Endothelial cell of umbilical vein (primary cell): ENCODE measurements around the gene MYEOV.

Source experiments
- FOS ChIP-seq: IDR thresholded peaks from 2 replicates; pipeline ENCODE4 v1.6.1; 2011; ENCODE audit warnings: mild to moderate bottlenecking, low read length, moderate library complexity, borderline replicate concordance; ENCODE audit not compliant: insufficient read depth
- GATA2 ChIP-seq: IDR thresholded peaks from 2 replicates; pipeline ENCODE4 v1.7.0; 2011; ENCODE audit warnings: low read depth, mild to moderate bottlenecking, moderate library complexity, mixed read lengths, low read length; ENCODE audit not compliant: insufficient read length, insufficient read depth
- JUN ChIP-seq: IDR thresholded peaks from 2 replicates; pipeline ENCODE4 v1.6.1; 2011; ENCODE audit warnings: borderline replicate concordance, low read depth; ENCODE audit not compliant: insufficient read length, insufficient read depth
- TF ChIP-seq, protein P1 (sequence below), 2 donors: IDR thresholded peaks; 1 replicate in 1 of 2; 2 replicates in 1 of 2; pipeline ENCODE4 v1.5.1; 2011; ENCODE audit warnings: low read length in 2 of 2, mild to moderate bottlenecking in 2 of 2, moderate library complexity in 2 of 2, control low read depth in 1 of 2, inconsistent platforms in 1 of 2, low read depth in 1 of 2; ENCODE audit not compliant: insufficient read depth in 1 of 2; ENCODE audit errors: extremely low read depth in 1 of 2

DNA sequence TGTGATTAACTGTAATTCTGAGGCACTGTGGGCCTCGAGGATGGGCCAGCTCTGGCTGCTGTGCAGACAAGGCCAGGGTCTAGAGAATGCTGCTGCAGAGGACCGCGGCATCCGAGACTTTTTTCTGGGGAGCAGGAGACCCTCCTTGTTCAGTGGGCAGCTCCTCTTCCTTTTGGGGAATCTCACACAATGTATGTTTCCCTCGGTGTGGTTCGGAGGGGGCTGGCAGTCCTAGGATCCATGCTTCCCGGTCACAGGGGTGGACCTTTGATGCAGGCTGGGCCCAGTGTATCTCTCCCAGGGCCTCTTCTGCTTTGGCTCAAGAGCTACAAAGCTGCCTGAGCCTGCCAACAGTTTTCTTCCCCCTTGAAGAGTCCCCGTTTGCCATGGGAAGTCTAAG is 31.5 kb downstream of the MYEOV start:
- TF ChIP-seq, protein P1, sequence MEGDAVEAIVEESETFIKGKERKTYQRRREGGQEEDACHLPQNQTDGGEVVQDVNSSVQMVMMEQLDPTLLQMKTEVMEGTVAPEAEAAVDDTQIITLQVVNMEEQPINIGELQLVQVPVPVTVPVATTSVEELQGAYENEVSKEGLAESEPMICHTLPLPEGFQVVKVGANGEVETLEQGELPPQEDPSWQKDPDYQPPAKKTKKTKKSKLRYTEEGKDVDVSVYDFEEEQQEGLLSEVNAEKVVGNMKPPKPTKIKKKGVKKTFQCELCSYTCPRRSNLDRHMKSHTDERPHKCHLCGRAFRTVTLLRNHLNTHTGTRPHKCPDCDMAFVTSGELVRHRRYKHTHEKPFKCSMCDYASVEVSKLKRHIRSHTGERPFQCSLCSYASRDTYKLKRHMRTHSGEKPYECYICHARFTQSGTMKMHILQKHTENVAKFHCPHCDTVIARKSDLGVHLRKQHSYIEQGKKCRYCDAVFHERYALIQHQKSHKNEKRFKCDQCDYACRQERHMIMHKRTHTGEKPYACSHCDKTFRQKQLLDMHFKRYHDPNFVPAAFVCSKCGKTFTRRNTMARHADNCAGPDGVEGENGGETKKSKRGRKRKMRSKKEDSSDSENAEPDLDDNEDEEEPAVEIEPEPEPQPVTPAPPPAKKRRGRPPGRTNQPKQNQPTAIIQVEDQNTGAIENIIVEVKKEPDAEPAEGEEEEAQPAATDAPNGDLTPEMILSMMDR (IDR thresholded peaks at IDR 0.05; ENCODE audit: extremely low read depth in 1 of 2, insufficient read depth in 1 of 2, low read depth in 1 of 2, low read length in 2 of 2): no peak
- TF ChIP-seq JUN (no peak), FOS (no peak), GATA2 (no peak)
